GM21529 (cell line): ENCODE data around the gene STXBP4.

Experiments used
- ATAC-seq: cut with Tn5 transposase; IDR thresholded peaks from one replicate; pipeline ENCODE4 v1.9.1; 2021; ENCODE audit not compliant: unreplicated experiment

Gene STXBP4

DNA sequence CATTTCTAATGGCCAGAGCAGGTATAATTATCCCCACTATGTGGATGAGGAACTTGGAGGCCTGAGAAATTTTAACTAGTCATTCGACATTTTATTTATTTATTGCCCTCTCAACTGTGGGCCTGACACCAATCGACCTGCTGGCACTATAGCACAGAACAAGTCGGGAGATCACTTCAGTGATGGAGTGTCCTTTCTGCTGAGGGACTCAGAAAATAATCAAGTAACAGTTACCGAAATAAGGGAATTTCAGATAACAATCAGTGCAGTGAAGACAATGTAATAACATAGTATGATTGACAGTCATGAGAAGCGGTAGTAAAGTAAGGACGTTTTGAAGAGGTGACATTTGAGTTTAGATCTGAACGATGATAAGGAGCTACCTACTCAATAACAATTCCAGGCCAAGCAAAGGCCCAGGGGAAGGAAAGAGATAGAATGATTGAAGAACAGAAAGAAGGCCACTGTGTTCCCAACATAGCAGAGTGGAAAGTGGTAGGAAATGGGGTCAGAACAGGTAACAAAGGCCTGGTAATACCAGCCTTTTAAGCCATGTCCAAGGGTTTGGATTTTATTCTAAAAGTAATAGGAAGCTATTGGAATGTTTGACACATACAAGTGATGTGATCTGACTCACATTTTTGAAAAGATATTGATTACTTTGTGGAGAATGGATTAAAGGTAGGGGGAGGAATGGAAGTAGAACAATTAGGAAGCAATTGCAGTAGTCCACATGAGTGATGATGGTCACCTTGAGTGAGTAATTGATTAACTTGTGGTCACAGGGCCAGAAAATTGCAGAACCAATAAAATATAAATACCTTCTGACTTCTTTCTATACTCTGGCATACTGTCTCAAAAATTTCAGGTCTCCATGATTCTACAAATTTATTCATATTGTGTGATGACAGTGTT, 1.4 kb downstream of the STXBP4 start:
- ATAC-seq, result no peak

DNA sequence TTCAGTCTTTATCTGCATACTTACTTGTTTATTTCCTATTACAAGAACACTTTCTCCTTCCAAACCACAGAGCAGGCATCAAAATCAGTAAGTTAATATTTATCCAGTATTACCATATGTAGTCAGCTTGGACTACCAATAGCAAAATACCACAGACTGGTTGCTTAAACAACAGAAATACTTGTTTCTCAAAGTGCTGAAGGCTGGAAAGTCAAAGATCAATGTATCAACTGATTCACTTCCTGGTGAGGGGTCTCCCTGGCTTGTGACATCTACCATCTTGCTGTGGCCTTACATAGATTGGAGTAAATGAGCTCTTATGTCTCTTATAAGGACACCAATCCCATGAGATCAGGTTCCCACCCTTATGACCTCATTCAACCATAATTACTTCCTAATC, 2.6 kb downstream of the STXBP4 start:
- no peak for ATAC-seq

DNA sequence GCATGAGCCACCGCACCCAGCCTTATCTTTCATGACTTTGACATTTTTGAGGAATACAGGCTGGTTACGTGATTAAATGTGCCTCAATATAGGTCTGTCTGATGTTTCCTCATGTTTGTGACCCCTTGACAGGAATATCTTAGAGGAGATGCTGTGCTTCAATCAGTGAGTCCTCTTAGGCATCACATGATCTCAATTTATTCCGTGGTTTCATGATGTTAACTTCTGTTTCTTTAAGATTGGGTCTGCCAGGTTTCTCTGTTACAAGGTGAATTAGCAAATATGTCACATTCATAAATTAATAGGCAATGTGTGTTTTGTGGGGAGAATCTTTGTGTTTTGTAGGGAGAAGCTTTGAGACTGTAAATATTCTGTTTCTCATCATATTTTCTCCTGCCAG, 3.3 kb downstream of the STXBP4 start:
- no peak for ATAC-seq

- no peak for ATAC-seq
Measured at GRCh38 chr17:54972406-54973138, 4.0 kb downstream of the STXBP4 start.

GRCh38 chr17:54974759-54975158, 6.2 kb downstream of the STXBP4 start:
- no peak for ATAC-seq

GRCh38 chr17:54976316-54976715, 7.8 kb downstream of the STXBP4 start:
- ATAC-seq, result no peak

- ATAC-seq, result no peak
Measured at GRCh38 chr17:54977744-54978143, 9.2 kb downstream of the STXBP4 start.

GRCh38 chr17:54979657-54980056, 11.1 kb downstream of the STXBP4 start:
- ATAC-seq, result no peak

DNA sequence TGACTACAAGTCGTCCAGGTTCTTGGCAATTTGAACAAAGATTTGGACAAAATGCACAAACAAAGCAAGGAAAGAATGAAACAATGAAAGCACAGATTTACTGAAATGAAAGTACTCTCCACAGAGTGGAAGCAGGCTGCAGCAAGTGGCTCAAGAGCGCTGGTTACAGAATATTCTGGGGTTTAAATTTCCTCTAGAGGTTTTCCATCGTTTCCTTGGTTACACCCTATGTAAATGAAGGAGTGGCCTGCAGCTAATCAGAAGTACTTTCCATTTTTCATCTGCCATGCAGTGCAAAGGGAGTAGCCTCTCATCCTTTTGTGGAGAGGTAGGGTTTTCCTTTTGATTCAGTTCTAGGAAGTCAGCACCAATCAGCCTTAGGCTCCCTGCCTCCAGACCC, 11.8 kb downstream of the STXBP4 start:
- ATAC-seq, result no peak

DNA sequence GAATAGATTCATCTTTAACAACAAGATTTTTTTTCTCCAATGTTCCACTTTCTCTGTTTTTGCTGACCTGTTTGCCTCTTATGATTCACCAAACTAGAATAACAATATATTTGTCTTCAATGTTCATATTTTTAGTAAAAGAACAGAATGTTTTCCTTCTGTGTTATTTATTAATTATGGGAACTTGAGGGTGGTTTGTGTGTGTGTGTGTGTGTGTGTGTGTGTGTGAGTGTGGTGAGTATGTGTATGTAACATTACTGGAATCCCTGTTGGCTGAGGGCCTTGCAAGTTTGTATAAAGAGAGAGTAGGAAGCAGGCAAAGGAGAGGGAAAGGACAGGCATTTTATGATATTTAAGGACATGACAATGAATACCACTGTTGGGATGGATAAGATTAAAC, 13.8 kb downstream of the STXBP4 start:
- ATAC-seq, result no peak

DNA sequence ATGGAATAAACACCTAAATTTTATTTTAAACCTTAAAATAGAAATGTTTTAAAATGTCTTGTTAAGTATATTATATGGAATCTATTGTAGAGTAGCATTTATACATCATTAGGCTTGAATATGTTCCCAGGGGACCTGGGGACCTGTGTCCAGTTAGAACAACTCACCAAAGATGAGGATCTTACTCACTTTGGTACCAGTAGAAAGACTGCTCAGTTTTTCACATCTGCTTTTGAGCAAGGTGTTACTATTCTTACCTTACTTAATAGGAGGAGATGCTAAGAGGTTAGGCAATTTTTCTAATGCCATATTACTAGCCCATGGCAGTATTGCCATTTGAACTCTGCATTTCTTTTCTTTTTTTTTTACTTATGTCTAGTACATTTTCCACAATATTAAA, 14.7 kb downstream of the STXBP4 start:
- peak; percentile 67 for ATAC-seq

GRCh38 chr17:54985476-54985875, 16.9 kb downstream of the STXBP4 start:
- no peak for ATAC-seq

DNA sequence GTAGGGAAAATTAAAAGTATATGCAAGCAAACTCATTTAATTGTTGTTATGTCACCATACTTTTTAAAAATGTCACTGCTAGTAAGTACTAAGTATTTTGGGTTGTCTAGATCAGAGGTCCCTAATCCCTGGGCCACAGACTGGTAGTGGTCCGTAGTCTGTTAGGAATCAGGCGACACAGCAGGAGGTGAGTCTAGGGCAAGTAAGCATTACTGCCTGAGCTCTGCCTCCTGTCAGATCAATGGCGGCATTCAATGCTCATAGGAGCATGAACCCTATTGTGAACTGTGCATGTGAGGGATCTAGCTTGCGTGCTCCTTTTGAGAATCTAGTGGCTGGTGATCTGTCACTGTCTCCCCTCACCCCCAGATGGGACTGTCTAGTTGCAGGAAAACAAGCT, 21.6 kb downstream of the STXBP4 start:
- no peak for ATAC-seq

GRCh38 chr17:54991567-54991966, 23.0 kb downstream of the STXBP4 start:
- ATAC-seq, result no peak

GRCh38 chr17:54992797-54993639, 24.5 kb downstream of the STXBP4 start:
- ATAC-seq, result peak; percentile 75

GRCh38 chr17:54996441-54996840, 27.9 kb downstream of the STXBP4 start:
- ATAC-seq, result no peak

DNA sequence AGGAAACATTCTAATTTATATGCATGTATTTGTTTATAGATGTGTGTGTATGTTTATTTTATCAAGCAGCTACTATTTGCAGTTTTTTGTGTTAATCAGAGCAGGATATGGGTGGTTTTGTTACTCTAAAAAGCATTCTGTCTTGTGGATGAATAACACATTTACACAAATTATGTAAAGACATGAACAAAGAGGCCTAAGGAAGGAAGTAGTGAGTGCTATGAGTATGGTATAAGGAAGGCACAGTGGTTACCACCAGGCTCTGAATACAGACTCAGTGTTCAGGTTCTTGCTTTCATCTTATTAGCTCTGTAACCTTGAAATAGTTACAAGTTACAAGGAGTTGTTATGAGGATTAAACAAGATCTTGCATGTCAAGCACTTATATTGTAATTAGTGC, 33.9 kb downstream of the STXBP4 start:
- ATAC-seq, result no peak

- no peak for ATAC-seq
Measured at GRCh38 chr17:55004484-55004883, 35.9 kb downstream of the STXBP4 start.

DNA sequence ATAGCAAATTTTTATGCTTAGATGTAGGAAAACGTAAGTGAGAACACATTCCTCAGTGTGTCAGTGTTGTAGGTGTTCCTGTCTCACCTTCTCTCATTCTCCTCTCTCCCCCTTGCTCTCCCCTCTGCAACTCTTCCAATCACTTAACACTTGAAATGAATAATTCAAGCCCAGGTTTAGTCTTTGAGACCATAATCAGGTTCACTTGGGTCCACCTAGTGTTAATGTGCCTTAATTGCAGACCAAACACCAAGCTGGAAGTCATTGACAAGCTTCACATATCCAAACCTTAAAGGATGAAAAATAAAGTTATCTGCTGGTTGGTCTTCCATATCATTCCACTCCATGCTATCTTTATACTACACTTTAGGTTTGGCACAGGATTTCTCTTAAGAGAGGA, 37.0 kb downstream of the STXBP4 start:
- ATAC-seq, result peak; percentile 52

DNA sequence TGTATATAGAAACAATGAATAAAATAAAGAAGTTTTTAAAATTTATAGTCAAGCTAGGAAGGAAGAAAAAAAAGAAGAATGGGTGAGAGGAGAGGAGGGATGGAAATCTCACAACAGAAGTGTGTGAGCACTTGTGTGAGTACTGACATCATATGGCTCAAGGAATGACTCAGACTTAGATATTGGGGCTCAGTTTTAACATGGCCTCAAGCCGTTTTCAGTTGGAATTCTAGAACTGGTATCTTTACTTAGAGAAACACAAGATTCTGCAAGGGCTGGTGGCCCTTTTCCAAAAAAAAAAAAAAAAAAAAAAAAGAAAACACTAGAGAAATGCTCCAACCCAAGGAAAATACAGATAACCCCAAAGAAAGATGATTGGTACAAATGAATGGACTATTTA, 55.1 kb downstream of the STXBP4 start:
- no peak for ATAC-seq

- ATAC-seq, result peak; percentile 98
Measured at GRCh38 chr17:55037828-55038227, 69.3 kb downstream of the STXBP4 start.
